Nephron progenitor cell (in vitro differentiated cells): Measurements from ENCODE around the gene DNAH14.
"Not testable (repeated sequence)": the region's sequence is repeated elsewhere in the genome, so short reads cannot be mapped to it uniquely, and the experiment has no call there.

ENCODE experiments used
- DNase-seq: peaks from one replicate; pipeline ENCODE4 v3.0.0; 2021
- H3K27ac Mint-ChIP-seq: 2 replicates; pipeline ENCODE4 v1.8.0; 2021; ENCODE audit warnings: mild to moderate bottlenecking, moderate library complexity, mixed read lengths
- H3K27me3 Mint-ChIP-seq: 2 replicates; pipeline ENCODE4 v1.8.0; 2021; ENCODE audit warnings: mild to moderate bottlenecking, low read depth, mixed read lengths; ENCODE audit not compliant: poor library complexity
- H3K36me3 Mint-ChIP-seq: 2 replicates; pipeline ENCODE4 v1.8.0; 2021; ENCODE audit warnings: low read depth, mixed read lengths
- H3K4me1 Mint-ChIP-seq: 2 replicates; pipeline ENCODE4 v1.8.0; 2021; ENCODE audit warnings: mixed read lengths
- H3K4me3 Mint-ChIP-seq: 2 replicates; pipeline ENCODE4 v1.8.0; 2021; ENCODE audit warnings: mild to moderate bottlenecking, moderate library complexity, mixed read lengths
- H3K9me3 Mint-ChIP-seq: 2 replicates; pipeline ENCODE4 v1.8.0; 2021; ENCODE audit warnings: mild to moderate bottlenecking, moderate library complexity, mixed read lengths
- TF ChIP-seq, protein P1 (sequence below): fragments of 200-600 bp; sonication (generic); IDR thresholded peaks from 2 replicates; pipeline ENCODE4 v1.5.0; 2021; ENCODE audit warnings: antibody characterized with exemption

Gene DNAH14

DNA sequence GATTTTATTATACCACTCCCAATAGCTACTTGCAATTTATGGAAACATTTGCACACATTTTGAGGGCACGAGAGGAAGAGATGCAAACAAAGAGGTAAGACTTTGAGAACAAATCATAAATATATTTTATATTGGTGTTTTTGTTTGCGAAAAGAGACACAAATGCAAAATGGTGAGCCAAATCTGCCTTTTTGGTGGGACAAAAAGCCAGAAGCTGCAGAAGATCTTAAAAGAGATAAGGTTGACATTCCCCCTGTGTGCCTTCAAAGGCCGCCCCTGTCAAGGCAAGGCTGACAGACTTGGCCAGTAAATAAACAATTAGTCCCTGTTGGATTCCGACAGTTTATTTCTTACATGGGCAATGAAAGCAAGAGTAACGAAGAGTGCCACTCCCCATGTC lies 375.5 kb downstream of the DNAH14 start:
- Mint-ChIP-seq H3K9me3 (no peaks in the 10 kb centered on the region), H3K36me3 (peaks cover 4% of the 10 kb centered on the region), H3K4me1 (peaks cover 26% of the 10 kb centered on the region), H3K27me3 (no peaks in the 10 kb centered on the region), H3K27ac (no peak overlapping the region), H3K4me3 (no peak overlapping the region)
- no peak for DNase-seq
- TF ChIP-seq, protein P1, sequence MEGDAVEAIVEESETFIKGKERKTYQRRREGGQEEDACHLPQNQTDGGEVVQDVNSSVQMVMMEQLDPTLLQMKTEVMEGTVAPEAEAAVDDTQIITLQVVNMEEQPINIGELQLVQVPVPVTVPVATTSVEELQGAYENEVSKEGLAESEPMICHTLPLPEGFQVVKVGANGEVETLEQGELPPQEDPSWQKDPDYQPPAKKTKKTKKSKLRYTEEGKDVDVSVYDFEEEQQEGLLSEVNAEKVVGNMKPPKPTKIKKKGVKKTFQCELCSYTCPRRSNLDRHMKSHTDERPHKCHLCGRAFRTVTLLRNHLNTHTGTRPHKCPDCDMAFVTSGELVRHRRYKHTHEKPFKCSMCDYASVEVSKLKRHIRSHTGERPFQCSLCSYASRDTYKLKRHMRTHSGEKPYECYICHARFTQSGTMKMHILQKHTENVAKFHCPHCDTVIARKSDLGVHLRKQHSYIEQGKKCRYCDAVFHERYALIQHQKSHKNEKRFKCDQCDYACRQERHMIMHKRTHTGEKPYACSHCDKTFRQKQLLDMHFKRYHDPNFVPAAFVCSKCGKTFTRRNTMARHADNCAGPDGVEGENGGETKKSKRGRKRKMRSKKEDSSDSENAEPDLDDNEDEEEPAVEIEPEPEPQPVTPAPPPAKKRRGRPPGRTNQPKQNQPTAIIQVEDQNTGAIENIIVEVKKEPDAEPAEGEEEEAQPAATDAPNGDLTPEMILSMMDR = no peak

DNA sequence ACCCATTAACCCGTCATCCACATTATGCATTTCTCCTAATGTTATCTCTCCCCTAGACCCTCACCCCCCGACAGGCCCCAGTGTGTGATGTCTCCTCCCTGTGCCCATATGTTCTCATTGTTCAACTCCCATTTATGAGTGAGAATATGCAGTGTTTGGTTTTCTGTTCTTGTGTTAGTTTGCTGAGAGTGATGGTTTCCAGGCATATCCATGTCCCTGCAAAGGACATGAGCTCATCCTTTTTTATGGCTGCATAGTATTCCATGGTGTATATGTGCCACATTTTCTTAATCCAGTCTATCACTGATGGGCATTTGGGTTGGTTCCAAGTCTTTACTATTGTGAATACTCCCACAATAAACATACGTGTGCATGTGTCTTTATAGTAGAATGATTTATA lies 381.1 kb downstream of the DNAH14 start:
- H3K27ac Mint-ChIP-seq, H3K27me3 Mint-ChIP-seq, H3K4me1 Mint-ChIP-seq, H3K4me3 Mint-ChIP-seq, DNase-seq: not testable (repeated sequence)
- peaks cover 50% of the 10 kb centered on the region for H3K9me3 Mint-ChIP-seq
- H3K36me3 Mint-ChIP-seq = peaks cover 33% of the 10 kb centered on the region

DNA sequence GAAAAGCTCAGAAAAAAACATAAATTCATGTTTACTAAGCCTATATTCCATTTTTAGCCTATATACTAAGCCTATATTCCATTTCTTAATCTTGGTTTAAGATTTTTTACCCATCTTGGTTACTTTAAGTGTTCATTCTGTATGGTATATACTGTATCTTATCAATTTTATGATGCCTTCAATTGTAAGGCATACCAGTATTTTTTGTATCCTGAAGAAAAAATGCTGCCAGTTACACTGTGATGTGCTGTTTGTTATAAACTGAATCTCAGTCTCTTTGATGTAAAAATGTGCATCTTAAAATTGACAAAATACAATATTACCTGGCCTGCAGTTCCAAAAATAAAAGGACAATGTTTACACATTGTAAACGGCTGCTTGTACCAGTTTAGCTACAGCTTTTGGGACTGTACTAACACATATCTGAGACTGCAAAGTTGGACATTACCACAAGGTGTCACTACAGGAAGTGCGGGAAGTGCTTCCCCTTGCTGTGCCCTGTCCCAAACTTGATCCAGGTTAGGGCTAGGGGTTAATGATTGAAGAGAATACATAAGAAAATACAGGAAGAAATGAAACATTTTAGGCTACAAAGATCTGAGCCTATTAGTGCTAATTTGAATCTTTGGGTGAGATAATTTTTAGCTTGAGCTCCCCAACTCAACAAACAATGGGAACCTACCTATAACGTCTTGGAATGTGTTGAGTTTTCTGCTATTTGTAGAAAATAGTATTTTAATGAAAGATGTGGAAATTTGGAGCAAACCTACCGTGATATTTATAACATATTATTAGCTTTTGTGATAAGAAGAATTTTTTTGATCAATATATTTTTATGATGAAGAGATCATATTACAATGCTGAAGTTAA lies 389.5 kb downstream of the DNAH14 start:
- DNase-seq = peak; percentile 42

DNA sequence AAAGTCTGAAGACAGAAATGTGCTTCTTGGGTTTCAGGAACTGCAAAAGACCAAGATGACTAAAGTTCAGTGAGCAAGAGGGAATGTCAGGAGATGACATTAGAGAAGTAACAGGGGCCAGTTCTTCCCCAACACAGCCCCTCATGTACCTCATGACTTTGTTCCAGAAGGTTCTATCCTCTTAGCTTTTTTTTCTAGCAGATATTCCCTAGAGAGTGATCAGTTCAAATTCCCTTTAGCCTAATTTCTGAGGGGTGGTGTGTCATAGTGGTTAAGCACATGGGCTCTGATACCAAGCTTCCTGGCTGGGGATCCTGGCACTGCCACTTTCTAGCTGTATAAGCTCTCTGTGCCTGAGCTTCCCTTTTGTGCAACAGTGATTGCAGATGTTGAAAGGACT lies 390.4 kb downstream of the DNAH14 start:
- H3K27me3 Mint-ChIP-seq = peaks cover 4% of the 10 kb centered on the region
- peaks cover 13% of the 10 kb centered on the region for H3K4me1 Mint-ChIP-seq
- TF ChIP-seq, protein P1 = no peak
- DNase-seq = no peak
- H3K4me3 Mint-ChIP-seq = no peak overlapping the region
- peaks cover 8% of the 10 kb centered on the region for H3K9me3 Mint-ChIP-seq
- peaks cover 7% of the 10 kb centered on the region for H3K36me3 Mint-ChIP-seq
- peak overlapping the region; percentile 5 for H3K27ac Mint-ChIP-seq

More for the DNA sequence above, 389.5 kb downstream of the DNAH14 start:
- Mint-ChIP-seq H3K4me3 (no peak overlapping the region), H3K27me3 (peaks cover 4% of the 10 kb centered on the region), H3K9me3 (peaks cover 17% of the 10 kb centered on the region), H3K36me3 (peaks cover 9% of the 10 kb centered on the region), H3K27ac (no peak overlapping the region), H3K4me1 (peaks cover 13% of the 10 kb centered on the region)
- TF ChIP-seq, protein P1 = peak; percentile 79

DNA sequence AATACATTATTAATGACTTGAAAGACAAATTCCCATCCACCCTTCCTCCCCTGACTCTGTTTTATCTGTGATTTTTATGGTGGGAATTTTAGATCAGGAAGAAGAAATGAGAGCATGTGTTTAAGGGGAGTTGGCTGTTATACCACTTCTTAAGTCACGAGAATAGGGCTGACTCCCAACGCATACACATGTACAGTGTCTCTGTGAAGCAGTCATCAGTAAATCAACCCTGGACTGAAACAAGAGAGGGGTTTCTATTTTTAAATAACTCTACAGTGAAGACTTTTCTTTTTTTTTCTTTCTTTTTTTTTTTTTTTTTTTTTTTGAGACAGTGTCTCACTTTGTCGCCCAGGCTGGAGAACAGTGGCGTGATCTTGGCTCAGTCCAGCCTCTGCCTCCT lies 392.3 kb downstream of the DNAH14 start:
- H3K27ac Mint-ChIP-seq = no peak overlapping the region
- peaks cover 4% of the 10 kb centered on the region for H3K9me3 Mint-ChIP-seq
- TF ChIP-seq, protein P1 = no peak
- H3K4me1 Mint-ChIP-seq = peaks cover 9% of the 10 kb centered on the region
- peaks cover 7% of the 10 kb centered on the region for H3K36me3 Mint-ChIP-seq
- no peak overlapping the region for H3K4me3 Mint-ChIP-seq
- H3K27me3 Mint-ChIP-seq = no peaks in the 10 kb centered on the region
- no peak for DNase-seq

DNA sequence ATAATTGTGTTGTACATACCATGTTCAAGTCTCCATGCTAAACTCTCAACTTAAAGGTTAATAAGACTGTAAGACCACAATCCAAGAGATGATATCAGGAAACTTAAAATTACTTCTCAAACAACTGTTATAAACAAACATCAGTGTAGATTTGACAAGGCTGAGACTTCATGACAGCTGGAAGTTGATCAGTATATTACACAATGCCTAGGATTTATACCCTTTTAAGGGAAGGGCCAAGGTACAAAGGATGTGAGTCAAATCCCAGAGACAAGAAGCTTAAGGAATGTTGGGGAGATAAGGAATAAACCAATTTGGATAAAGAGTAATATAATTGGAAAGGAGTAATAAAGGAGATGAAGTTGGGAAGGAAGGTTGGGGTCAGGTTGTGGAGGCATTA lies 399.6 kb downstream of the DNAH14 start:
- Mint-ChIP-seq H3K9me3 (peaks cover 4% of the 10 kb centered on the region), H3K4me3 (no peak overlapping the region), H3K4me1 (no peaks in the 10 kb centered on the region), H3K27ac (no peak overlapping the region), H3K36me3 (peaks cover 17% of the 10 kb centered on the region), H3K27me3 (no peaks in the 10 kb centered on the region)
- no peak for DNase-seq
- TF ChIP-seq, protein P1 = no peak

DNA sequence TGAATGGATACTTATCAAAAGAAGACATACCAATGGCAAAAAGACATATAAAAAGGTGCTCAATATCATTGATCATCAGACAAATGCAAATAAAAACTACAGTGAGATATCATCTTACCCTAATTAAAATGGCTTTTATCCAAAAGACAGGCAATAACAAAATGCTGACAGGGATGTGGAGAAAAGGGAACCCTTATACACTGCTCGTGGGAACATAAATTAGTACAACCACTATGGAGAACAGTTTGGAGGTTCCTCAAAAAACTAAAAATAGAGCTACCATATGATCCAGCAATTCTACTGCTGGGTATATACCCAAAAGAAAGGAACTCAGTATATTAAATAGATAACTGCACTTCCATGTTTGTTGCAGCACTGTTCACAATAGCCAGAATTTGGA lies 400.5 kb downstream of the DNAH14 start:
- not testable (repeated sequence) for H3K27me3 Mint-ChIP-seq, DNase-seq, H3K4me3 Mint-ChIP-seq, H3K9me3 Mint-ChIP-seq, H3K27ac Mint-ChIP-seq, H3K4me1 Mint-ChIP-seq
- H3K36me3 Mint-ChIP-seq = peaks cover 17% of the 10 kb centered on the region
